Left lobe of liver (tissue), 2 donors: ENCODE data around the gene XCL1. TPM values are rescaled to one million over a fixed set of nuclear protein-coding genes. Genes with fewer than 3 reads are reported as not detected.

Experiments
- ATAC-seq: fragments of 200-7000 bp; cut with Tn5 transposase; one replicate; pipeline ENCODE4 v1.9.1; 2020; ENCODE audit warnings: mild to moderate bottlenecking, moderate library complexity
- DNase-seq: peaks from one replicate; pipeline ENCODE4 v3.0.0-alpha.2; 2020; ENCODE audit warnings: low spot score
- total RNA-seq: library from RNA; stranded (reverse); gene quantifications from one replicate; pipeline ENCODE4 v1.2.1, GENCODE V29; 2021
- donor health status: DM: no; HTN: no; CAD: no; lungs with moderate emphysema.
- donor health status: DM: no; HTN: yes; CAD: no.

XCL1 gene
- total RNA-seq, 1 donor from 2014 or later = 0.13 TPM

GRCh38 chr1:168603501-168604110 is 27.2 kb downstream of the XCL1 start:
- DNase-seq (peak; percentile 75), ATAC-seq (peak; percentile 100)

GRCh38 chr1:168605443-168605842 is 29.0 kb downstream of the XCL1 start:
- ATAC-seq (no peak), DNase-seq (no peak)

GRCh38 chr1:168606096-168606495 is 29.7 kb downstream of the XCL1 start:
- ATAC-seq = no peak
- DNase-seq = no peak

DNA sequence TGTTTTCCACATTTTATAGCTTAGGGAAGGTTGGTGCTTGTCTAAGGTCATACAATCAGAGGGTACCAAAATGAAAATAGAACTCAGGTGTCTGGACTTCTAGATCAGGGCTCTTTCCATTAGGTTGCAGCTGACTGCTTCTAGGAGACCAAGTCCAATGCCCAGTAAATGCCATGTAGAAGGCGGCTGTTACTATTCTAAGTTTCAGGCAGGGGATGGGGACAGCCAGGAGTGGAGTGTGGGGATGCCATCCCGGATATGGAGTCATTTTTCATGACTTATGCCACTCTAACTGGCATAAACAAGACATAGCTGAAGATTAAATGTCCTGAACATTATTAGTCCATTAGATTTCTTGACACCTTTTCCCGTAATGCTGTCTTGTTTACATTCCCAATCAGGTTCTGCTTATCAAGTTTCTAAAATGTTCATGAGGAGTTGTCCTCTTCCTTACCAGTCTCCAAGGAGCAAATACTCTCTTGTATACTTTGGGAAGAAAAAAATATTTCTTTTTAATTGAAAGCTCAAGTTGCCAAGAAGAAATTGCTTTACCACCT is 31.5 kb downstream of the XCL1 start:
- DNase-seq = no peak
- no peak for ATAC-seq

DNA sequence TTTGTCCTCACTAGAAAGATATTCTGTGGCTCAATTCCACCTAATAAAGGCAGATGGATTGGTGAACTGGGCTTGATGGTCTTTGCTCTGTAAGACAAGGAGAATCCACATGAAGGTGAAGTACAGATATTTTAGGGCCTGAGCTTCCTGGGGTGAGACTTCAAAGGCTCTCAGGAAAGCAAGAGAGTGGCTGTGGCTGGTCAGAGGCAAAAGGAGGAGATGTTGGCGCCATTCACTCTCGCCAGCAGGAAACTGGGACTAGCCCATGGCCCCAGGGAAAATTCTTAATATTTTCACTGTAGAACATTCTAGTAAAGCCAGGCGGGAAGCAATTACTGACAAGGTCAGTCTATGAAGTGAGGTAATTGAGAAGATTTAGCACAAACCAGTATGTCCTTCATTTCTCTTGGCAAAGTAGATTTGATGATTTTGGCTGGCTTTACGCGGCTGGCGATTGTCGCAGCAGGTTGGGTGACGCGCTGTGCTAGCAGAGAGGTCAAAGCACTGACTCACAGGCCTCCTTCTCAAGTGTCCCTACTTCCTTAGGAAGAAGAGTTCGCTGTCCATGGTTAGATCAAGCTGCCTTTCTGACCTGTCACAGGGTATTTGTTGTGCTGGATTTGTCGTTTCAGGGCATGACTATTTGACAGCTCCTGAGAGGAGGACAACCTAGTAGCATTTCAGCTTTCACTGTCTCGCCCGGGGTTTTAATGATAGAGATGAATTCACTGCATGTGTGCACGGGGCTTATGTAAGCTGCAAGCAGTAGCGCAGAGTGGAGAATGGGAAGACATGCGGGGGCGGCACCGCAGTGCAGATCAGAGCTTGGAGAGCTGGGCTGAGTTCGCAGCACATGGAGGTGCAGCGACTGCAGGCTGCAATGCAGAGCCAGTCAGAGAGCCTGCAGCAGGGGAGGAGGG is 32.7 kb downstream of the XCL1 start:
- DNase-seq = no peak
- peak; percentile 18 for ATAC-seq

GRCh38 chr1:168609741-168610510 is 33.5 kb downstream of the XCL1 start:
- no peak for ATAC-seq
- no peak for DNase-seq

DNA sequence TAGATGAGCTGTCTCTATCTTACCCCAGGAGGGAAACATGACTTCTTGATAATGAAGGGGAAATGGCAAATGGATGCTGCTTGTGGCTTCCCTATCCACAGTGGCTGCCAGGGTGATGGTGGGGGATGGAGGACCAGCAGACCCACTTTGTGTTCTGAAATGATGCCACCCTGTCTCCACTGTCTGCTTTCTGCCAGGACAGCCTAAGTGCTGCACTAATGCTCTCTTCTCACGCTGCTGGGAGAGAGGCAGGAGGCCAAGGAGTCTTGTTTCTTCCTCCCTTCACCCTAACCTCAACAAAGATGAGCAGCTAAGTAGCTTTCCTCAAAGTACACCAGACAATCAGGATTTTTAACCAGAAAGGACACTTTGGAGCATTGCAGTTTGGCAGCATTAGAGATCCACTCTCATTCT is 36.6 kb downstream of the XCL1 start:
- DNase-seq (no peak), ATAC-seq (no peak)

GRCh38 chr1:168613691-168614231 is 37.4 kb downstream of the XCL1 start:
- ATAC-seq = peak; percentile 44

GRCh38 chr1:168614235-168614634 is 37.8 kb downstream of the XCL1 start:
- no peak for DNase-seq
- peak; percentile 29 for ATAC-seq

More at GRCh38 chr1:168613691-168614231, 37.4 kb downstream of the XCL1 start:
- no peak for DNase-seq

GRCh38 chr1:168615965-168616364 is 39.6 kb downstream of the XCL1 start:
- ATAC-seq (no peak), DNase-seq (no peak)

GRCh38 chr1:168617974-168618750 is 41.8 kb downstream of the XCL1 start:
- ATAC-seq (no peak), DNase-seq (no peak)

GRCh38 chr1:168618886-168619285 is 42.5 kb downstream of the XCL1 start:
- DNase-seq (no peak), ATAC-seq (peak; percentile 20)

GRCh38 chr1:168621356-168621755 is 45.0 kb downstream of the XCL1 start:
- ATAC-seq = peak; percentile 22

GRCh38 chr1:168623003-168623828 is 46.8 kb downstream of the XCL1 start:
- no peak for ATAC-seq
- DNase-seq = no peak

More at GRCh38 chr1:168621356-168621755, 45.0 kb downstream of the XCL1 start:
- no peak for DNase-seq

GRCh38 chr1:168623831-168624230 is 47.4 kb downstream of the XCL1 start:
- ATAC-seq = no peak

DNA sequence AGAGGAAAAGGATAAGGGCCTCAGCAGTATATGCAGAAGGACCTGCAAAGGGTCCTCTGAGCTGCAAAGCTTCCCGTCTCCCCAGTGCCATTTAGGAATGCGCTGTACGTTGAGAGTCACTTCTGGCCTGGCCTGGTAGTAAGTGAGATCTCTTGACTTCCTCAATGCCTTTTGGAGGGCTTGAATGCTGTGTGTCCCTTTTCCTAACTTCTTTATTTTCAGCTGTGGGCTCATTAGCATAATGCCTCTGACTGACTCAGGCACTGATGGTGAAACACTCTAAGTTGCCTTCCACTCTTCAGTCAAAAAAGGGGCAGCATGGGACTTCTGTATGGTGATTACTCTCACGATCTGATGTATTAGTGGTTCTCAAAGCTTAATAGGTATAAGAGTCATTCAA is 49.9 kb downstream of the XCL1 start:
- ATAC-seq = peak; percentile 29
- no peak for DNase-seq

More at GRCh38 chr1:168623831-168624230, 47.4 kb downstream of the XCL1 start:
- no peak for DNase-seq

DNA sequence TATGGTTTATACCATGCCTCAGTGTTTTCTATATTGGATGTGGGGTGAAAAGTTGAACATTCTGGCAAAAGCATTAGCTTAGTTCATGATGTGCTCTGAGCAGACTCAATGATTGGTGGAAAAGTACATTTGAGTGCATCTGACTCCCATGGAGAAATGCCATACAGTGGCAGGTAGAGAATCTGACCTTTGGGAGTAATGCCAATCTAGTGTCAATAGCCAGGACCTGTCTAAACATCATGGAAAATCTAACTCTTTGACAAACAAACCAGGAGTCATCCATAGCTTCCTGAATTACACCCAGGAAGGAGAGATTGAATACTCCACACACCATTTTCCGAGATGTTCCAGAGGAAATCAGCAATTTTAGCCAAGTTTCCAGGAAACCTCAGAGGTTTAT is 51.0 kb downstream of the XCL1 start:
- ATAC-seq (peak; percentile 91), DNase-seq (no peak)

GRCh38 chr1:168628807-168629206 is 52.4 kb downstream of the XCL1 start:
- DNase-seq = no peak
- no peak for ATAC-seq

DNA sequence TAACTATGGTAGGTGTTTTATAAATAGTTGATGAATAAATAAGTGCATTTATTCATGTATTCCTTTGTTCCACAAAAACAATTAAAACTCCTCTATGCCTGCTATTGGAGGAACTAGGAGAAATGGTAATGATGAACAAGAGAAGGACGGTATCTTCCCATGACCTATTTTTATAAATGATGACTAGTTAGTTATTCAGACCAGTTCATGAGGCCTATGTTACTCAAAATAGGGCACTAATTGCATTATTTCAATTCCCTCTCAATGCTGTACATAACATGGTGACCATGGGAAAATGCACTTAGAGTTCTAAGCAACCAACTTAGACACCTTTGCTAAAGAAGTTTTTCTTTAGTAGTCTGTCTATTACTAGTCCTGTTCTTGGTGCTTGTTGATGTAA is 53.1 kb downstream of the XCL1 start:
- DNase-seq (no peak), ATAC-seq (no peak)
